Fibroblast of lung (primary cell): ENCODE results near the gene TRPT1.

Source experiments
- CTCF ChIP-seq, 2 donors: IDR thresholded peaks in 1 of 2; conservative IDR thresholded peaks in 1 of 2; 1 replicate in 1 of 2; 2 replicates in 1 of 2; pipeline ENCODE4 v1.5.1; 2011 to 2012; ENCODE audit warnings: low read length in 2 of 2, control low read depth in 1 of 2, inconsistent platforms in 1 of 2, low read depth in 1 of 2, mild to moderate bottlenecking in 1 of 2
- EZH2 ChIP-seq: IDR thresholded peaks from 2 replicates; pipeline ENCODE4 v1.5.1; 2012; ENCODE audit warnings: low read length, control low read depth, mild to moderate bottlenecking; ENCODE audit errors: missing control alignments

- no peak for TF ChIP-seq CTCF (conservative IDR thresholded peaks at IDR 0.05 in 1 of 2, IDR thresholded peaks at IDR 0.05 in 1 of 2; ENCODE audit: low read depth in 1 of 2, low read length in 2 of 2)
- TF ChIP-seq EZH2 = no peak
Observed at GRCh38 chr11:64244107-64244506, 18.1 kb upstream of the TRPT1 start.
